T-helper 2 cell treated with Interferon-gamma antibody and Interleukin-4, amounts not matched to agents 100 ng/mL and 5 ng/mL, for 36 hours (primary cell): ENCODE data around the gene CPA3. TPM values are rescaled to one million over a fixed set of nuclear protein-coding genes. Genes with fewer than 3 reads are reported as not detected.

Experiments used
- intact Hi-C: fragments of 100-400 bp; cut with micrococcal nuclease; formaldehyde crosslinking; loops from one replicate; pipeline ENCODE4 v1.15.1; 2023
- total RNA-seq: library from RNA; stranded (reverse); gene quantifications from 2 replicates; pipeline ENCODE4 v1.2.3, GENCODE V29; 2022

Gene CPA3
- total RNA-seq, 1 donor from 2014 or later: not detected

- intact Hi-C loops: no loop called here
Observed at GRCh38 chr3:148914936-148915690, 50.0 kb downstream of the CPA3 start.

- intact Hi-C loops: no loop called here
Observed at GRCh38 chr3:148916132-148916531, 51.0 kb downstream of the CPA3 start.

- intact Hi-C loops: no loop called here
Observed at GRCh38 chr3:148922467-148922866, 57.4 kb downstream of the CPA3 start.

- intact Hi-C loops: no loop called here
Observed at GRCh38 chr3:148923592-148923991, 58.5 kb downstream of the CPA3 start.

GRCh38 chr3:148924562-148924961, 59.5 kb downstream of the CPA3 start:
- intact Hi-C loops: no loop called here

GRCh38 chr3:148925845-148926244, 60.7 kb downstream of the CPA3 start:
- intact Hi-C loops: no loop called here

- intact Hi-C loops: no loop called here
Observed at GRCh38 chr3:148930752-148931151, 65.7 kb downstream of the CPA3 start.

GRCh38 chr3:148931574-148931973, 66.5 kb downstream of the CPA3 start:
- intact Hi-C loops: no loop called here

- intact Hi-C loops: no loop called here
Observed at GRCh38 chr3:148932972-148933371, 67.9 kb downstream of the CPA3 start.

GRCh38 chr3:148937467-148938255, 72.6 kb downstream of the CPA3 start:
- intact Hi-C loops: no loop called here

- intact Hi-C loops: no loop called here
Observed at GRCh38 chr3:148938306-148938705, 73.2 kb downstream of the CPA3 start.

- intact Hi-C loops: no loop called here
Observed at GRCh38 chr3:148938936-148939335, 73.8 kb downstream of the CPA3 start.

- intact Hi-C loops: no loop called here
Observed at GRCh38 chr3:148940983-148941382, 75.9 kb downstream of the CPA3 start.

GRCh38 chr3:148943506-148944205, 78.6 kb downstream of the CPA3 start:
- intact Hi-C loops: loop anchor here (1.0 to 2.0 kb wide), 2 partner anchors 82 to 635 kb away; no protein-coding TSS in a partner anchor

- intact Hi-C loops: no loop called here
Observed at GRCh38 chr3:148945116-148945515, 80.0 kb downstream of the CPA3 start.

Other genes starting within 250 kb of the CPA3 start
- gene AGTR1, start 167.4 kb upstream of the CPA3 start, total RNA-seq: not detected in 2 replicates
- gene CPB1, start 37.5 kb upstream of the CPA3 start, total RNA-seq: not detected in 2 replicates
- 36.3 and 37.4 TPM in 2 replicates for gene GYG1, start 126.2 kb downstream of the CPA3 start, total RNA-seq
- 24.2 and 26.6 TPM in 2 replicates for gene HLTF, start 221.2 kb downstream of the CPA3 start, total RNA-seq